ELF-1 (cell line): ENCODE results near the gene NAA60.
"Not testable (repeated sequence)": the region's sequence is repeated elsewhere in the genome, so short reads cannot be mapped to it uniquely, and the experiment has no call there.

Experiments used
- DNase-seq: peaks from one replicate; pipeline ENCODE4 v3.0.0-alpha.2; 2016; ENCODE audit warnings: low read depth, low spot score

NAA60 gene

DNA sequence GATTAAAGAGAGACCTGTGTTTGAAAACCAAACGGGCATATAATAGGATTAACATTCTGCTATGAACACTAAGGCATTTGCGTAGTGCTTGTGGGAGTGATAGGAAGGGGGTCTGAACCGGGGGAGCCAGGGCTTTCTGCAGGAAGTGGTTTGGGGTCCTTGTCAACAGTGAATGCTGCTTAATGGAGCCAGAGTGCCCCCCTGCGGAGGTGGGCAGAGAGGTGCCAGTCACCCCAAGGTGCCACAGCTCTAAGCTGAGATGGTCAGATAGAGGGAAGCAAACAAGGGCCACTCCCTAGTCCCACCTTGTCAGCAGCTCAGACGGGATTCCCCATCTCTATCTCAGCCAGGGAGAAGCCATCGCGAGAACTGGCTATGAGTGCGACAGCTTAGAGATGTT lies 17.7 kb downstream of the NAA60 start:
- no peak for DNase-seq

GRCh38 chr16:3465301-3465700 lies 21.8 kb downstream of the NAA60 start:
- DNase-seq, result no peak

DNA sequence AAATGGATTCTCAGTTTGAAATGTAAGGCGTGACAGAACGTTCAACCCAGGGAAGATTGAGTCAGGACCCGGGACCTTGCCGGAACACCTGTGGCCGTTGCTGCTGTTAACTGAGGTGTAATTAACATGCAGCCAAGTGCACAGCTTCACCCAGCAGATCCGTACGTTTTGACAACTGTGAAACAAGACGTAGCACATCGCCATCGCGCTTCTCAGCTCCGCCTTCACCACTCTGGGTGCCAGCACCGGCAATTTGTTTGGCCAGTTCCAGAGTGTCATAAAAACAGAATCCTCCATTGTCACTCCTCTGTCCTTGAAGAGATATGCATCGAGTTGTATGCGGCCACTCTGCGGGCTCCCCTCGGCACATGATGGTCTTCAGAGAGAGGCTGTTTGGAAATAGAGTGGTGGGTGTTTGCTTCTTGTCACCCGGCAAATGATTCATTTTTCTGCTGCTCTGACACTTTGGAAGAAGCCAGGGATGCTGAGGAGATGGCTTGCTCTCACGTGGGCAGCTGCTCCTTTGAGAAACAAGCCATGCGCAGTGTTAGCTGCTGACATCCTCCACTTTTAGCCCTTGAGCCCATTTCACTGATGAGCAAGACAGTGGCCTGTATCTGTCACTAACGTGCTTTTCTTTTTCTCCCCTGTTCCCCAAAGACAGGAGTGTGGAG lies 22.6 kb downstream of the NAA60 start:
- no peak for DNase-seq

DNA sequence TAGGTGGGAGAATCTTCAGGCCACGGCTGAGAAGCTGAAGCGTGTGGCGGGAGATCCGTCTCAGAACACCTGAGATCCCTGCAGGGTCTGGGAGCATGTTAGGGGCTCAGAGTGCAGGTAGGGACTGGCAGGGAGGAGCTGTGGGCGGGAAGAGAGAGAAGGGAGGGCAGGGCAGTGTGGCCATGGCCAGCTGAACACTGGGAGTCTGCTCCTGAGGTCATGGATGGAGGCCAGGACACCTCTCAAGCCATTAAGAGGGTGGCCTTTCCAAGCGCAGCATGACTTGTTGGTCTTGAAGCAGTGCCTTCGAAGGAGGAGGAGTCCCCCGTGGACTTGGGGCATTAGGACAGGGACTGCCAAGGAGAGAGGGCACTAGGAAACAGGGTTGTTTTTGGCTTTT lies 23.7 kb downstream of the NAA60 start:
- no peak for DNase-seq

GRCh38 chr16:3467921-3468320 lies 24.4 kb downstream of the NAA60 start:
- no peak for DNase-seq

DNA sequence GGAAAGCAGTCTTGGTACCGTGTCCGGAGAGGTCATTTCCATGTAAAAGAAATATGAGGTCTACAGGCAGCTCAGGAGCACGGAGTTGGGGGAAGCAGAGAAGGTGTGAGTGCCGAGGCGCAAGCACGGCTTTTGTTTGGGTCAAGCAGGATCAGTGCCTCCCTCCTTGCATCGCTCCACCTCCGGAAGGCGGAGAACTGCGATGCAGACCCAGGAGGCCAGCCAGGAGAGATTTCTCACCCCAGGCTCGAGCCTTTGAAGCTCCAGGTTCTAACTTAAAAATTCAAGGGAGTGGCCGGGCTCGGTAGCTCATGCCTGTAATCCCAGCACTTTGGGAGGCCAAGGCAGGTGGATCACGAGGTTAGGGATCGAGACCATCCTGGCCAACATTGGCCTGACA lies 25.0 kb downstream of the NAA60 start:
- peak; percentile 79 for DNase-seq

- peak; percentile 61 for DNase-seq
Measured at GRCh38 chr16:3469736-3470135, 26.3 kb downstream of the NAA60 start.

GRCh38 chr16:3470723-3471122 lies 27.2 kb downstream of the NAA60 start:
- DNase-seq, result no peak

DNA sequence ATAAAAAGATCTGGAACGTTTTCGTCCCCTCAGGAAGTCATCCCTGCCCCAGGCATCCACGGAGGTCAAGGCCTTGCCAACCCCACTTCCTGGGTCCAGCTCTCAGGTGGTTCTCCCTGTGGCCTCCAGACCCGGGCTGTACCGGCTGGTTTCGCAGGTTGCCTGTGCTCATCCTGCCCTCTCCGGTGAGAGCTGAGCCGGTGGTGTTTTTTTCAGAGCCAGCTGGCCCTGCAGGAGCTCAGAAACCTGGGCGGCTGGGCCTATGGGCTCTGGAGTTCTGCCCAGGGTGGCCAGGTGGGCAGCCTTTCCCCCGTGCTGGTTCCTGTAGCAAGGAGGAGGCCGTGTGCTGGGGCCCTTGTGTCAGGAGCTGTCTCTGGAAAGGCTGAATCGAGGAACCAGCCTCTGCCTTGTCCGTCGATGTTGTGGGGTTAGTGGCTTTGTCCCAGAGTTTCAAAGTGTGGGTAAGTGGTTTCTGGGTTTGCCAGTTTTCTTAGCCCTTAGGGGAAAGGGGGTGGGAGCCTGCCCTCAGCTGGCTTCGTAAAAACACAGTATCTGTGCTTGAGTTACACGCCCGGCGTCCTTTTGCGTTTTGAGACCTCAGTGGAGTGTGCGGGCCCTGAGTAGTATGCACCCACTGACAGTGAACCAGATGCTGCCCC lies 28.2 kb downstream of the NAA60 start:
- no peak for DNase-seq

- DNase-seq, result no peak
Measured at GRCh38 chr16:3472878-3473595, 29.6 kb downstream of the NAA60 start.

DNA sequence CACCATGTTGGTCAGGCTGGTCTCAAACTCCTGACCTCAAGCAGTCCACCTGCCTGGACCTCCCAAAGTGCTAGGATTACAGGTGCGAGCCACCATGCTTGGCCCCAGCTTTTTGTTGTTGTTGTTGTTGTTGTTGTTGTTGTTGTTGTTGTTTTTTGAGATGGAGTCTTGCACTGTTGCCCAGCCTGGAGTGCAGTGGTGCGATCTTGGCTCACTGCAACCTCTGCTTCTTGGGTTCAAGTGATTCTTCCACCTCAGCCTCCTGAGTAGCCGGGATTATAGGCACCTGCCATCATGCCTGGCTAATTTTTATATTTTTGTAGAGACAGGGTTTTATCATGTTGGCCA lies 30.1 kb downstream of the NAA60 start:
- DNase-seq, result not testable (repeated sequence)

GRCh38 chr16:3474136-3474779 lies 30.8 kb downstream of the NAA60 start:
- no peak for DNase-seq

GRCh38 chr16:3474870-3475269 lies 31.4 kb downstream of the NAA60 start:
- not testable (repeated sequence) for DNase-seq

- no peak for DNase-seq
Measured at GRCh38 chr16:3475604-3476375, 32.3 kb downstream of the NAA60 start.

DNA sequence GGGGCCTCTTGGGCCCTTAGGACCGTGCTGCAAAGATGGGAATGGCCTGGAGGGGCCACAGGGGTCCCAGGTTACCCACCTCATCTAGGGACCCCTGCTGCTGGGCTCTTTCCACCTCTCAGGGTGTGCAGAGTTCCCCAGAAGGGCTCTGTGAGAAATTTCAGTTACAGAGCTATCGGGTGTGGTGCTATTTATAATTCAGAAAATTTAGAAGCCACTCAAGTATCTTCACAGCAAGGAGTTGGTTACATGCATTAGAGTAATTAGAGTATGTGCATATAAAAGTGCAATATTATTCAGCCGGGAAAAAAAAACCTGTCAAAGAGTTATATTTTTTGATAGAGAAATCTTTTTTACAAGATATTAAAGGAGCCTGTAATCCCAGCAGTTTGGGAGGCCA lies 32.9 kb downstream of the NAA60 start:
- no peak for DNase-seq

DNA sequence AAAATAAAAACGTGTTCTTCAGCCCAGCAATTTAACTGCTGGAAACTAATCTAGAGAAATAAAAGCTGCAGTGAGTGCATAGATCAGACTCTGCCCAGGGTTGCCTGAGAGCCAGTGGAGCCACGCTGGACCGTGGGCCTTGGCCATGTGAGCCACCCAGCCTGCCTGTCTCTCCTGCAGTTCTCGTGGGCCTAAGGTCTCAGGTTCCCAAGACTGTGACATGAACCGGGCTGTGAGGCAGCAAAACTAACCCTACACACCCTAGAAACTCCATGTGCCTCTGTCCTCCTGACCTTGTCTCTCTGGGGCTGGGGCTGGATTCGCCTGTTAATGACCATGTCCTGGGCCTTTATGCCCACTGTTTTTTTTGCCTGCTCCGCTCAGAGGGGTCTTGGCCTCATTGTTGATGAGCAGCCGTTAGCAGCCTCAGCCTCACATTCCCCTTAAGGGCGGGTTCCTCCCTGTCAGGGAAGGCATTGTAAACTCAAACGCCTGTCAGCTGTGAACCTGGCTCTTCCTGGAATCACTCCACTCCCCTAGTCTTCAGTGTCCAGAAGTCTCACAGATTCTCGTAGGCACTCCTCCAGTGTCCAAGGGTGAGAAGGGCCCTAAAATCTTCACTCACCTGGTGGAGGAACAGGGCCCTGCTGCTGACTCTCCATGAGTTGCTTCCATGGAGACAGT lies 34.9 kb downstream of the NAA60 start:
- DNase-seq, result peak; percentile 53

GRCh38 chr16:3479654-3480216 lies 36.3 kb downstream of the NAA60 start:
- DNase-seq, result no peak

- peak; percentile 27 for DNase-seq
Measured at GRCh38 chr16:3480901-3481695, 37.6 kb downstream of the NAA60 start.

GRCh38 chr16:3481696-3482658 lies 38.5 kb downstream of the NAA60 start:
- no peak for DNase-seq
